ENCODE data around the gene KCNH3.

KCNH3 gene

DNA sequence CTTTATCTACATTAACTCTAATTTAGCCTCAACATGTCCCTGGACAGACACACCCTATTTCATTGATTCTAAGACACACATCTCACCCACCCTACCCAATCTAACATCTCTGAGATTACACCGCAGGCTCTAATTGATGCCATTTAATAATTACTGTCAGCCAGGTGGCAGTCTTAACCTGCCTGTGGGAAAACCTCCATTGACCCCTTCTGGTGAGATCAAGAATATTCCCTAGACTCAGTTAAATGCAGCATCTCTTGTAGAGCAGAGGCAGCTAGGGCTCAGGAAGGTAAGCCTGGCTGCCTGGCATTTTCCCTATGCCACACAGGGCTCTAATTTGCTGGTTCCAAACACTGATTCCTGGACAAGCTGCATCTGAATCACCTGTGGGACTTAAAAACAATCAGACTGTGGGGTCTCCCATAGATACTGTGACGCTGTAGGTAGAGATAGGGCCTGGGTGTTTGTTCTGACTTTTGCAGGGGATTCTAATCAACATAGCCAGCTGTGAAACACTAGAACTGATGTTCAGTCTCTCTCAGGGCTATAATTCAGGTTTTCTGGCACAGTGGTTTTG lies 14.8 kb downstream of the KCNH3 start:
- TF ChIP-seq, protein P1, sequence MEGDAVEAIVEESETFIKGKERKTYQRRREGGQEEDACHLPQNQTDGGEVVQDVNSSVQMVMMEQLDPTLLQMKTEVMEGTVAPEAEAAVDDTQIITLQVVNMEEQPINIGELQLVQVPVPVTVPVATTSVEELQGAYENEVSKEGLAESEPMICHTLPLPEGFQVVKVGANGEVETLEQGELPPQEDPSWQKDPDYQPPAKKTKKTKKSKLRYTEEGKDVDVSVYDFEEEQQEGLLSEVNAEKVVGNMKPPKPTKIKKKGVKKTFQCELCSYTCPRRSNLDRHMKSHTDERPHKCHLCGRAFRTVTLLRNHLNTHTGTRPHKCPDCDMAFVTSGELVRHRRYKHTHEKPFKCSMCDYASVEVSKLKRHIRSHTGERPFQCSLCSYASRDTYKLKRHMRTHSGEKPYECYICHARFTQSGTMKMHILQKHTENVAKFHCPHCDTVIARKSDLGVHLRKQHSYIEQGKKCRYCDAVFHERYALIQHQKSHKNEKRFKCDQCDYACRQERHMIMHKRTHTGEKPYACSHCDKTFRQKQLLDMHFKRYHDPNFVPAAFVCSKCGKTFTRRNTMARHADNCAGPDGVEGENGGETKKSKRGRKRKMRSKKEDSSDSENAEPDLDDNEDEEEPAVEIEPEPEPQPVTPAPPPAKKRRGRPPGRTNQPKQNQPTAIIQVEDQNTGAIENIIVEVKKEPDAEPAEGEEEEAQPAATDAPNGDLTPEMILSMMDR (IDR thresholded peaks at IDR 0.05; ENCODE audit: low read length): peak; percentile 64
- TF ChIP-seq EZH2 (optimal IDR thresholded peaks at IDR 0.05; ENCODE audit: low read depth, low read length) (no peak), EZH2phosphoT487 (IDR thresholded peaks at IDR 0.05; ENCODE audit: low read length) (no peak)
- Histone ChIP-seq H3K4me1 (ENCODE audit: low read length) (no peaks in the 10 kb centered on the region), H4K20me1 (ENCODE audit: insufficient read depth, low read length) (no peaks in the 10 kb centered on the region), H3K9ac (ENCODE audit: low read length) (no peak overlapping the region), H3K9me2 (replicated peaks; ENCODE audit: insufficient read depth, low read length) (no peaks in the 10 kb centered on the region), H2AFZ (ENCODE audit: low read length) (no peak overlapping the region), H3K36me3 (replicated peaks; ENCODE audit: insufficient read depth, low read length) (no peaks in the 10 kb centered on the region), H3K4me3 (ENCODE audit: low read length) (no peak overlapping the region), H3K4me2 (ENCODE audit: low read depth, low read length) (no peak overlapping the region), H3K27ac (ENCODE audit: low read length) (no peak overlapping the region), H3K79me2 (ENCODE audit: low read length) (no peaks in the 10 kb centered on the region), H3K27me3 (replicated peaks; ENCODE audit: insufficient read depth, low read length) (peaks cover 43% of the 10 kb centered on the region), H3K9me3 (replicated peaks; ENCODE audit: insufficient read depth, low read length) (no peaks in the 10 kb centered on the region), H3F3A (ENCODE audit: insufficient read depth, low read length) (no peaks in the 10 kb centered on the region)
- DNase-seq: peak; percentile 65

DNA sequence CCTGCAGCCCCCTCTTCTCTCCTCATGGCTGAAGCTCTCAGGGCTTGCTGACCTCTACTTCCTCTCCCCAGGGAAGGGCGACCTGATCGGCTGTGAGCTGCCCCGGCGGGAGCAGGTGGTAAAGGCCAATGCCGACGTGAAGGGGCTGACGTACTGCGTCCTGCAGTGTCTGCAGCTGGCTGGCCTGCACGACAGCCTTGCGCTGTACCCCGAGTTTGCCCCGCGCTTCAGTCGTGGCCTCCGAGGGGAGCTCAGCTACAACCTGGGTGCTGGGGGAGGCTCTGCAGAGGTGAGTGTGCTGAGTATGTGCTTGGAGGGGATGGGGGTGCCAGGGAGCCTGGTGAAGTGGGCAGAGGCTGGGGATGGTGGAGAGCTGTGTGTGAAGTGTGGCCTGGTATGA lies 15.4 kb downstream of the KCNH3 start:
- no peaks in the 10 kb centered on the region for H4K20me1 ChIP-seq (ENCODE audit: insufficient read depth, low read length)

GRCh38 chr12:49555631-49556390 lies 17.0 kb downstream of the KCNH3 start:
- no peak for DNase-seq
- Histone ChIP-seq H3K9ac (ENCODE audit: low read length) (no peak overlapping the region), H3K4me1 (ENCODE audit: low read length) (no peaks in the 10 kb centered on the region), H2AFZ (ENCODE audit: low read length) (no peak overlapping the region), H3K4me3 (ENCODE audit: low read length) (no peak overlapping the region), H3K27me3 (replicated peaks; ENCODE audit: insufficient read depth, low read length) (peaks cover 23% of the 10 kb centered on the region), H3K9me2 (replicated peaks; ENCODE audit: insufficient read depth, low read length) (no peaks in the 10 kb centered on the region), H3K27ac (ENCODE audit: low read length) (no peak overlapping the region), H3K4me2 (ENCODE audit: low read depth, low read length) (no peak overlapping the region), H3K36me3 (replicated peaks; ENCODE audit: insufficient read depth, low read length) (no peaks in the 10 kb centered on the region), H3F3A (ENCODE audit: insufficient read depth, low read length) (no peaks in the 10 kb centered on the region), H4K20me1 (ENCODE audit: insufficient read depth, low read length) (no peaks in the 10 kb centered on the region), H3K9me3 (replicated peaks; ENCODE audit: insufficient read depth, low read length) (no peaks in the 10 kb centered on the region), H3K79me2 (ENCODE audit: low read length) (no peaks in the 10 kb centered on the region)
- TF ChIP-seq EZH2phosphoT487 (IDR thresholded peaks at IDR 0.05; ENCODE audit: low read length) (no peak), EZH2 (optimal IDR thresholded peaks at IDR 0.05; ENCODE audit: low read depth, low read length) (no peak)
- TF ChIP-seq, protein P1 (IDR thresholded peaks at IDR 0.05; ENCODE audit: low read length): no peak

More for the DNA sequence above, 15.4 kb downstream of the KCNH3 start:
- no peaks in the 10 kb centered on the region for H3K9me3 ChIP-seq (replicated peaks; ENCODE audit: insufficient read depth, low read length)
- no peak overlapping the region for H2AFZ ChIP-seq (ENCODE audit: low read length)
- no peaks in the 10 kb centered on the region for H3K9me2 ChIP-seq (replicated peaks; ENCODE audit: insufficient read depth, low read length)
- H3K27ac ChIP-seq (ENCODE audit: low read length): no peak overlapping the region
- H3K36me3 ChIP-seq (replicated peaks; ENCODE audit: insufficient read depth, low read length): no peaks in the 10 kb centered on the region
- H3K4me2 ChIP-seq (ENCODE audit: low read depth, low read length): no peak overlapping the region
- peaks cover 36% of the 10 kb centered on the region for H3K27me3 ChIP-seq (replicated peaks; ENCODE audit: insufficient read depth, low read length)
- no peaks in the 10 kb centered on the region for H3K4me1 ChIP-seq (ENCODE audit: low read length)
- no peak for DNase-seq
- no peaks in the 10 kb centered on the region for H3K79me2 ChIP-seq (ENCODE audit: low read length)
- no peak overlapping the region for H3K4me3 ChIP-seq (ENCODE audit: low read length)
- TF ChIP-seq, protein P1 (IDR thresholded peaks at IDR 0.05; ENCODE audit: low read length): no peak
- no peak for TF ChIP-seq EZH2phosphoT487 (IDR thresholded peaks at IDR 0.05; ENCODE audit: low read length)
- no peak for TF ChIP-seq EZH2 (optimal IDR thresholded peaks at IDR 0.05; ENCODE audit: low read depth, low read length)
- no peak overlapping the region for H3K9ac ChIP-seq (ENCODE audit: low read length)
- no peaks in the 10 kb centered on the region for H3F3A ChIP-seq (ENCODE audit: insufficient read depth, low read length)
